BLaER1 (cell line): ENCODE measurements around the gene ITPRIPL2.

ENCODE experiments used
- H3K27ac ChIP-seq: shearing (Covaris generic); formaldehyde crosslinking; 2 replicates; pipeline ENCODE4 v1.8.1; 2022
- H3K27me3 ChIP-seq: shearing (Covaris generic); formaldehyde crosslinking; 2 replicates; pipeline ENCODE4 v1.8.1; 2022
- H3K36me3 ChIP-seq: shearing (Covaris generic); formaldehyde crosslinking; 2 replicates; pipeline ENCODE4 v1.8.1; 2022
- H3K4me1 ChIP-seq: shearing (Covaris generic); formaldehyde crosslinking; 2 replicates; pipeline ENCODE4 v1.8.1; 2022
- H3K4me2 ChIP-seq: shearing (Covaris generic); formaldehyde crosslinking; 2 replicates; pipeline ENCODE4 v1.8.1; 2022
- H3K4me3 ChIP-seq: shearing (Covaris generic); formaldehyde crosslinking; 2 replicates; pipeline ENCODE4 v1.8.1; 2022
- H3K9ac ChIP-seq: shearing (Covaris generic); formaldehyde crosslinking; 2 replicates; pipeline ENCODE4 v1.8.1; 2022
- H3K9me3 ChIP-seq: shearing (Covaris generic); formaldehyde crosslinking; 2 replicates; pipeline ENCODE4 v1.8.1; 2022
- H4K20me1 ChIP-seq: shearing (Covaris generic); formaldehyde crosslinking; 2 replicates; pipeline ENCODE4 v1.8.1; 2022
- Cebpa-rat ChIP-seq: shearing (Covaris generic); IDR thresholded peaks from 2 replicates; pipeline ENCODE4 v1.8.1; 2022

The ITPRIPL2 gene

DNA sequence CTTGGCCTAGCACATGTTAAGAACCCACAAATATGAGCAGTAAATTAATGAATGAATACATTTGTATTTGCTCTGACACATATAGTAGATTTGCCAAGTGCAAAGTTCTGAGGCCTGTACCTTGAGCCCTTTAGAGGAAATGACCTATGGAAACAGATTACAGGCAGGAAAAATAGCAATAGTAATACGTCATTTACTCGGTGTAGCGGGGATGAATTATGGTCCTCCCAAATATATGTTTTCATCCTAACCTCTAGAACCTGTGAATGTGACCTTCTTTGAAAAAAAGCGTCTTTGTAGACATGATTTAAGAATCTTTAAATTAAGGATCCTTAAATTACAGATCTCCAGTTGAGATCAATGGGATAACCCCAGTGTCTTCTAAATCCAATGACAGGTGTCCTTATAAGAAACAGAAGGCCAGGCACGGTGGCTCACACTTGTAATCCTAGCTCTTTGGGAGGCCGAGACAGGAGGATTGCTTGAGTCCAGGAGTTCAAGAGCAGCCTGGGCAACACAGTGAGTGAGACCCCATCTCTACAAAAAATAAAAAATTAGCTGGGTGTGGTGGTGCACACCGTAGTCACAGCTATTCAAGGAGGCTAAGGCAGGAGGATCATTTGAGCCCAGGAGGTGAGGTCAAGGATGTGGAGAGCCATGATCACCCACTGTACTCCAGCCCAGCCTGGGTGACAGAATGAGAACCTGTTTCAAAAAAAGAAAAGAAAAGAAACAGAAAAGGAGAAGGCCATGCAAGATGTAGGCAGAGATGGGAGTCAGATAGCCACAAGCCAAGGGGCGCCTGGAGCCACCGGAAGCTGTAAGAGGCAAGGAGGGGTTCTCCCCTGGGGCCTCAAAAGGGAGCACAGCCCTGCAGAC is 5.1 kb upstream of the ITPRIPL2 start:
- H3K9ac ChIP-seq: no peak overlapping the region
- no peaks in the 10 kb centered on the region; the same call in 1 of the 2 replicates for H3K27me3 ChIP-seq
- H3K27ac ChIP-seq: no peak overlapping the region
- no peak for TF ChIP-seq Cebpa-rat
- H3K36me3 ChIP-seq: no peaks in the 10 kb centered on the region
- peaks cover 38% of the 10 kb centered on the region for H3K4me1 ChIP-seq
- H3K4me3 ChIP-seq: no peak overlapping the region
- H3K4me2 ChIP-seq: peak overlapping the region; percentile 59
- no peaks in the 10 kb centered on the region for H3K9me3 ChIP-seq
- no peaks in the 10 kb centered on the region for H4K20me1 ChIP-seq

- H3K27me3 ChIP-seq: no peaks in the 10 kb centered on the region; the same call in 1 of the 2 replicates
- no peaks in the 10 kb centered on the region for H4K20me1 ChIP-seq
- H3K36me3 ChIP-seq: no peaks in the 10 kb centered on the region
- H3K4me2 ChIP-seq: peak overlapping the region; percentile 59
- no peaks in the 10 kb centered on the region for H3K9me3 ChIP-seq
- no peak for TF ChIP-seq Cebpa-rat
- H3K4me3 ChIP-seq: no peak overlapping the region
- H3K27ac ChIP-seq: no peak overlapping the region
- peaks cover 39% of the 10 kb centered on the region for H3K4me1 ChIP-seq
- H3K9ac ChIP-seq: no peak overlapping the region
Observed at GRCh38 chr16:19109288-19109664, 4.5 kb upstream of the ITPRIPL2 start.

DNA sequence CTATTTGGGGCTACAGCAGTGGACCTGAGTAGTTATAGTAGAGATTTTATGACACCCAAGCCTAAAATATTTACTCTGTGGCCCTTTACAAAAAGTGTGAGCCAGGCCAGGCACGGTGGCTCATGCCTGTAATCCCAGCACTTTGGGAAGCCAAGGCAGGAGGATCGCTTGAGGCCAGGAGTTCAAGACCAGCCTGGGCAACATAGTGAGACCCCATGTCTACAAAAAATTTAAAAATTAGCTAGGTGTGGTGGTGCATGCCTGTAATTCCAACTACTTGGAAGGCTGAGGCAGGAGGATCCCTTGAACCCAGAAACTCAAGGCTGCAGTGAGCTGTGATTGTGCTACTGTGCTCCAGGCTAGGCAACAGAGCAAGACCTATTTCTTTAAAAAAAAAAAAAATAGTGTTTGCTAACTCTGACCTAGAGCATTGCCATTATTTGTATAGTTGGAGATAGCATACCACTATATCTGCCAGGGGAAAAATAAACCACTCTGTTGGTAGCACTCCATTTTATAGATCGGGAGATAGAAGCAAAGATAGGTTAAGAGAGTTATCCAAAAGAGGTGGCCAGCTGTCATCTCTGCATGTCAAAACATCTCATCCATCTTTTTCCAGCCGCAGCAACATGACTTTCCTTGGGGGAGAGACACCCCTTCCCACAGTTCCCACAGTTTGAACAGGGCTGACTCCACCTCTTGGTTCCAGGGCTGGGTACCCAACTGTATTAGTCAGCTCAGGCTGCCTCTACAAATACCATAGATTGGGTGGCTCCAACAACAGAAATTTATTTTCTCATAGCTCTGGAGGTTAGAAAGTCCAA is 3.0 kb upstream of the ITPRIPL2 start:
- H3K27ac ChIP-seq: no peak overlapping the region
- H3K36me3 ChIP-seq: no peaks in the 10 kb centered on the region
- no peaks in the 10 kb centered on the region for H3K9me3 ChIP-seq
- H3K4me2 ChIP-seq: no peak overlapping the region
- no peak for TF ChIP-seq Cebpa-rat
- peaks cover 6% of the 10 kb centered on the region for H3K27me3 ChIP-seq
- H3K4me1 ChIP-seq: peaks cover 37% of the 10 kb centered on the region
- H3K4me3 ChIP-seq: no peak overlapping the region
- H3K9ac ChIP-seq: no peak overlapping the region
- H4K20me1 ChIP-seq: no peaks in the 10 kb centered on the region

- Histone ChIP-seq H3K27ac (no peak overlapping the region), H3K27me3 (peaks cover 6% of the 10 kb centered on the region), H3K4me3 (no peak overlapping the region), H4K20me1 (no peaks in the 10 kb centered on the region), H3K9me3 (no peaks in the 10 kb centered on the region), H3K36me3 (no peaks in the 10 kb centered on the region), H3K4me2 (no peak overlapping the region), H3K4me1 (peaks cover 33% of the 10 kb centered on the region), H3K9ac (no peak overlapping the region)
- TF ChIP-seq Cebpa-rat: no peak
Observed at GRCh38 chr16:19112099-19112407, 1.7 kb upstream of the ITPRIPL2 start.

DNA sequence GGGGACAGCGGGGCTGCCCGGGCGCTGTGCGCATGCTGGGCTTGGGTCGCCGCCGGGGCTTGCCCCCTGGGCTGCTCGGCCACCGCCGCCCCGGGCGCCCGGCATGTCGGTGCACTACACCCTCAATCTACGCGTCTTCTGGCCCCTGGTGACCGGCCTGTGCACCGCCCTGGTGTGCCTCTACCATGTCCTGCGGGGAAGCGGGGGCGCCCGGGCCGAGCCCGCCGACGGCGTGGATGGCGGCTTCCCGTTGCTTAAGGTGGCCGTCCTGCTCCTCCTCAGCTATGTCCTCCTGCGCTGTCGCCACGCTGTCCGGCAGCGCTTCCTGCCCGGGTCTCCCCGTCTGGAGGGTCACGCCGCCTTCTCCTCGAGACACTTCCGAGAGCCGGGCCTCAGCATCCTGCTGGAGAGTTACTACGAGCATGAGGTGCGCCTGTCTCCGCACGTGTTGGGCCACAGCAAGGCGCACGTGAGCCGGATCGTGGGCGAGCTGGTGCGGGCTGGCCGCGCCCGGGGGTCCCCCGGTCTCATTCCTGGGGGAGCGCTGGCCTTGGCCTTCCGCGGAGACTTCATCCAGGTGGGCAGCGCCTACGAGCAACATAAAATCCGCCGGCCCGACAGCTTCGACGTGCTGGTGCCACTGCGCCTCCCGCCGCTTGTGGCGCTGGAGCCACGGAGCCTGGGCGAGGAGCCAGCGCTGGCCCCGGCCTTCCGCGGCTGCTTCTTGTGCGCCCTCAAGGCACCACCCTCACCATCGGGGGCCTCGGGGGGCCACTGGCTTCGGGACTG is 789 bp downstream of the ITPRIPL2 start:
- Histone ChIP-seq H3K4me1 (peaks cover 48% of the 10 kb centered on the region), H3K4me2 (peak overlapping the region; percentile 69), H3K27ac (peak overlapping the region; percentile 86), H3K9me3 (no peaks in the 10 kb centered on the region), H3K27me3 (peaks cover 6% of the 10 kb centered on the region), H3K9ac (peak overlapping the region; percentile 80), H3K36me3 (no peaks in the 10 kb centered on the region), H3K4me3 (peak overlapping the region; percentile 70), H4K20me1 (no peaks in the 10 kb centered on the region)
- no peak for TF ChIP-seq Cebpa-rat

GRCh38 chr16:19115148-19116021 is 1.6 kb downstream of the ITPRIPL2 start:
- Histone ChIP-seq H3K9ac (no peak overlapping the region), H3K27ac (no peak overlapping the region), H3K36me3 (no peaks in the 10 kb centered on the region), H4K20me1 (no peaks in the 10 kb centered on the region), H3K9me3 (no peaks in the 10 kb centered on the region), H3K27me3 (peaks cover 6% of the 10 kb centered on the region), H3K4me3 (no peak overlapping the region), H3K4me2 (peak overlapping the region; percentile 69; the same call in 1 of the 2 replicates), H3K4me1 (peaks cover 55% of the 10 kb centered on the region)
- no peak for TF ChIP-seq Cebpa-rat

DNA sequence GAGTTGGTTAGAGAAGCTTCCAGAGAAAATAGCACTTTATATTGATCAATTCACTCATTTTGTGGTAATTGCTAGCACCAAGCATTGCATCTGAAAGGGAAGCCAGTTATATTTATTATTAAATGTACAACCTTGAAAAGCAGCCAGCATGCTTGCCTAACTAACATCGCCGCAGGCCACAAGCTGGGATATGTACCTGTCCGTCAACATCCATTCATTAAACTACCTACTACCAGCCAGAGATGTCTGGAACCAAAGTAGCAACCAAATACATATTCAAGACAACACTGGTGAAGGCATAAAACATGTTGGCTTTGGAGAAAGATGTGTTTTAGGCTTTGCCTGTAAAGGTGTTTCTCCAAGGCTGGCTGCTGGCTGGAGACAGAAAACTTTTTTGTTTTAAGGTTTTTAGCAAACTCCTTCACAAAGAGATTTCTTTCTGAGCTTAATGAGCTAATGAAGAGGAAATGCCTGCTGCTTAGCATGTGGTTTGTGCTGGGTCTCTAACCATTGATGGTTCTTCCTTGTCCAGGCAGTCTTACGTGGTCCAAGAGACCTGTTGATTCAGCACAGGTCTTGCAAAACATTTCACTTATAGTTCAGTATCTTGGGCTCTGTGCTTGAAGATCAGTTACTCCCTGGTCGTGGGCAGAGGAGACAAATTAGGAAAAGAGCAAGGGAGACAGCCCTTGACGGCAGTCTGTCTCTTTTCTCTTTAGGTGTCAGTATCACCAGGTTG is 3.1 kb downstream of the ITPRIPL2 start:
- no peak overlapping the region for H3K4me3 ChIP-seq

DNA sequence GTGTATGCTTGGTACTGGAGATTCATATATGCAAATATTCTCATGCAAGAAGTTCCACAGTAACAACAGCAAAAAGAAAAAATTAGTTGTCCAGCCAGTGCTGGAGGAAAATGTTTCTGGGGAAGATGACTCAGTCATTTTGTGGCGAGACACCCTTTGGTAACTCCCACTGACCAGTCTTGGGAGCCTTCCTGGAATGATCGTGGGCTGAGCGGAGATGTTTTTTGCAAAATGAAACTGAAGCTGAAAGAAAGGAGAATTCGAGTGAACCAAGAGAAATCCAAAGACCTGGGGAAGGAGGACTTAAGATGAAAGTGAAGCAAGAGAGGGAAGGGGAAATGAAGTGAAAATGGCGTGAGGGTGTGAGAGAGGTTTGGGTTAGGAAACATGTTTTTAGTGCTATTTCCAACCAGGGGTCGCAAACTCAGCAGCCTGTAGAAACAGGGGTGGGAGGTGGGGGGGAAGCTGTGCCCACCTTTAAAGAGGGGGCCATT is 5.2 kb downstream of the ITPRIPL2 start:
- H3K4me3 ChIP-seq: no peak overlapping the region
- peak overlapping the region; percentile 70 for H3K4me2 ChIP-seq
- H3K27ac ChIP-seq: peak overlapping the region; percentile 52; the same call in 1 of the 2 replicates

More for the DNA sequence above, 3.1 kb downstream of the ITPRIPL2 start:
- Histone ChIP-seq H3K4me2 (peak overlapping the region; percentile 52), H3K36me3 (no peaks in the 10 kb centered on the region), H3K4me1 (peaks cover 55% of the 10 kb centered on the region), H3K9me3 (no peaks in the 10 kb centered on the region), H4K20me1 (no peaks in the 10 kb centered on the region), H3K9ac (no peak overlapping the region), H3K27me3 (peaks cover 6% of the 10 kb centered on the region), H3K27ac (peak overlapping the region; percentile 20; the same call in 1 of the 2 replicates)
- TF ChIP-seq Cebpa-rat: no peak

More for the DNA sequence above, 5.2 kb downstream of the ITPRIPL2 start:
- Histone ChIP-seq H3K27me3 (peaks cover 6% of the 10 kb centered on the region), H3K4me1 (peaks cover 51% of the 10 kb centered on the region), H3K9me3 (no peaks in the 10 kb centered on the region), H4K20me1 (no peaks in the 10 kb centered on the region), H3K9ac (peak overlapping the region; percentile 62), H3K36me3 (no peaks in the 10 kb centered on the region)
- no peak for TF ChIP-seq Cebpa-rat
